Neural progenitor cell (in vitro differentiated cells): Measurements from ENCODE around the gene WFIKKN1. TPM values are rescaled to one million over a fixed set of nuclear protein-coding genes. Genes with fewer than 3 reads are reported as not detected.

Source experiments
- DNase-seq: peaks from one replicate; pipeline ENCODE4 v3.0.0-alpha.2; 2016; ENCODE audit warnings: low spot score
- H2AFZ ChIP-seq: fragments of 200-600 bp; sonication (generic); replicated peaks from 2 replicates; pipeline ENCODE4 v1.6.1; 2016; ENCODE audit warnings: antibody characterized with exemption
- H3F3A ChIP-seq: fragments of 200-600 bp; sonication (generic); 2 replicates; pipeline ENCODE4 v1.6.1; 2016; ENCODE audit warnings: antibody characterized with exemption, low read depth
- H3K27ac ChIP-seq: fragments of 200-600 bp; sonication (generic); 2 replicates; pipeline ENCODE4 v1.5.1; 2016; ENCODE audit warnings: mild to moderate bottlenecking
- H3K27me3 ChIP-seq: fragments of 200-600 bp; sonication (generic); 2 replicates; pipeline ENCODE4 v1.6.1; 2016; ENCODE audit warnings: mild to moderate bottlenecking, moderate library complexity
- H3K36me3 ChIP-seq: fragments of 200-600 bp; sonication (generic); 2 replicates; pipeline ENCODE4 v1.5.1; 2016
- H3K4me1 ChIP-seq: fragments of 200-600 bp; sonication (generic); 2 replicates; pipeline ENCODE4 v1.6.1; 2016; ENCODE audit warnings: mixed run types
- H3K4me2 ChIP-seq: fragments of 200-600 bp; sonication (generic); 2 replicates; pipeline ENCODE4 v1.6.1; 2016
- H3K4me3 ChIP-seq: fragments of 200-600 bp; sonication (generic); 2 replicates; pipeline ENCODE4 v1.5.1; 2016
- H3K79me2 ChIP-seq: fragments of 200-600 bp; sonication (generic); 2 replicates; pipeline ENCODE4 v1.6.1; 2016; ENCODE audit warnings: low read depth
- H3K9ac ChIP-seq: fragments of 200-600 bp; sonication (generic); 2 replicates; pipeline ENCODE4 v1.6.1; 2016
- H3K9me3 ChIP-seq: fragments of 200-600 bp; sonication (generic); 2 replicates; pipeline ENCODE4 v1.5.1; 2016; ENCODE audit warnings: low read depth
- H4K20me1 ChIP-seq: fragments of 200-600 bp; sonication (generic); 2 replicates; pipeline ENCODE4 v1.6.1; 2016; ENCODE audit warnings: low read depth
- H3K27ac Mint-ChIP-seq: 3 replicates; pipeline ENCODE4 v1.8.0; 2021; ENCODE audit warnings: mixed read lengths
- H3K27me3 Mint-ChIP-seq: 2 replicates; pipeline ENCODE4 v1.8.0; 2022; ENCODE audit warnings: low read depth, mild to moderate bottlenecking, inconsistent platforms, moderate library complexity, mixed read lengths; ENCODE audit not compliant: insufficient read depth
- H3K36me3 Mint-ChIP-seq: 3 replicates; pipeline ENCODE4 v1.8.0; 2021; ENCODE audit warnings: mixed read lengths
- H3K4me1 Mint-ChIP-seq: 3 replicates; pipeline ENCODE4 v1.8.0; 2021; ENCODE audit warnings: mixed read lengths
- H3K4me3 Mint-ChIP-seq: 3 replicates; pipeline ENCODE4 v1.8.0; 2021; ENCODE audit warnings: mild to moderate bottlenecking, moderate library complexity, mixed read lengths
- H3K9me3 Mint-ChIP-seq: 3 replicates; pipeline ENCODE4 v1.8.0; 2020; ENCODE audit warnings: mixed read lengths
- CTCF ChIP-seq: fragments of 200-600 bp; sonication (generic); IDR thresholded peaks from 2 replicates; pipeline ENCODE4 v1.5.1; 2017; ENCODE audit warnings: antibody characterized with exemption, mild to moderate bottlenecking
- EZH2 ChIP-seq: fragments of 200-600 bp; sonication (generic); IDR thresholded peaks from 2 replicates; pipeline ENCODE4 v1.6.1; 2017; ENCODE audit warnings: antibody characterized with exemption, mild to moderate bottlenecking, moderate library complexity
- EZH2phosphoT487 ChIP-seq: fragments of 200-600 bp; sonication (generic); IDR thresholded peaks from 2 replicates; pipeline ENCODE4 v1.6.1; 2017; ENCODE audit warnings: antibody characterized with exemption
- total RNA-seq: library from RNA; depleted of rRNA; stranded (reverse); fragments of >200 nt; gene quantifications from 2 replicates; pipeline ENCODE4 v1.2.3, GENCODE V29; 2015; ENCODE audit warnings: low replicate concordance

Gene WFIKKN1
- total RNA-seq, 1 donor from 2014 or later = 5.9 TPM

DNA sequence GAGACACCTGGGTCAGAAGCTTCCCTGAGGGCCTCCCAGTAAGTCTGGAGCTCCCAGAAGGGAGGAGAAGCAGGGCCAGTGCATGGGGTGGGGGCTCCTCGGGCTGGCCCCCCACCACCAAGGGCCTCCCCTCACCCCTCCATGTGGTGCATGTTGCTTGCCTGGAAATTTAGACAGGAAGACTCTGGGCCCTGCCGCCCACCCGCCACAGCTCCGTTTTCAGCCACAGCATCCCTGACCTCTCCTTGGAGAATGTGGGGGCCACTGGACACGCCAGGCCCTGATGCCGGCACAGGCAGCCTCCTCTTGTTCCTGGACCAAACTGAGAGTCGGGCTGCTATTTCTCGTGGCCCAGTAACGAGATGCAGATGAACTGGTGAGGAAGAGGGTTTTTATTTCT lies 8.1 kb downstream of the WFIKKN1 start:
- Histone ChIP-seq H2AFZ (no peak overlapping the region), H3K9me3 (no peaks in the 10 kb centered on the region), H3K4me3 (no peak overlapping the region), H3K79me2 (peaks cover 12% of the 10 kb centered on the region), H3K9ac (no peak overlapping the region), H3K4me2 (no peak overlapping the region), H3K36me3 (no peaks in the 10 kb centered on the region), H3F3A (peaks cover 35% of the 10 kb centered on the region), H4K20me1 (peaks cover 25% of the 10 kb centered on the region), H3K4me1 (peaks cover 17% of the 10 kb centered on the region), H3K27ac (no peak overlapping the region), H3K27me3 (peaks cover 29% of the 10 kb centered on the region)
- DNase-seq = no peak
- TF ChIP-seq EZH2phosphoT487 (no peak), EZH2 (no peak), CTCF (no peak)
- peak overlapping the region; percentile 87 for H3K27ac Mint-ChIP-seq
- H3K9me3 Mint-ChIP-seq = peaks cover 3% of the 10 kb centered on the region
- H3K27me3 Mint-ChIP-seq = peaks cover 13% of the 10 kb centered on the region
- H3K4me1 Mint-ChIP-seq = peaks cover 27% of the 10 kb centered on the region
- H3K36me3 Mint-ChIP-seq = peaks cover 3% of the 10 kb centered on the region
- H3K4me3 Mint-ChIP-seq = peak overlapping the region; percentile 70

- Histone ChIP-seq H3K4me3 (no peak overlapping the region), H4K20me1 (peaks cover 9% of the 10 kb centered on the region), H2AFZ (no peak overlapping the region), H3K4me1 (peaks cover 17% of the 10 kb centered on the region), H3F3A (peaks cover 35% of the 10 kb centered on the region), H3K27me3 (peaks cover 34% of the 10 kb centered on the region), H3K9me3 (no peaks in the 10 kb centered on the region), H3K9ac (no peak overlapping the region), H3K4me2 (no peak overlapping the region), H3K36me3 (no peaks in the 10 kb centered on the region), H3K27ac (no peak overlapping the region), H3K79me2 (peaks cover 3% of the 10 kb centered on the region)
- Mint-ChIP-seq H3K9me3 (peaks cover 3% of the 10 kb centered on the region), H3K36me3 (peaks cover 3% of the 10 kb centered on the region), H3K4me1 (peaks cover 30% of the 10 kb centered on the region), H3K27me3 (peaks cover 13% of the 10 kb centered on the region), H3K4me3 (peak overlapping the region; percentile 79), H3K27ac (no peak overlapping the region)
- TF ChIP-seq CTCF = no peak
- TF ChIP-seq EZH2phosphoT487 = no peak
- no peak for TF ChIP-seq EZH2
- no peak for DNase-seq
These were observed 9.8 kb downstream of the WFIKKN1 start for GRCh38 chr16:640614-641013.

DNA sequence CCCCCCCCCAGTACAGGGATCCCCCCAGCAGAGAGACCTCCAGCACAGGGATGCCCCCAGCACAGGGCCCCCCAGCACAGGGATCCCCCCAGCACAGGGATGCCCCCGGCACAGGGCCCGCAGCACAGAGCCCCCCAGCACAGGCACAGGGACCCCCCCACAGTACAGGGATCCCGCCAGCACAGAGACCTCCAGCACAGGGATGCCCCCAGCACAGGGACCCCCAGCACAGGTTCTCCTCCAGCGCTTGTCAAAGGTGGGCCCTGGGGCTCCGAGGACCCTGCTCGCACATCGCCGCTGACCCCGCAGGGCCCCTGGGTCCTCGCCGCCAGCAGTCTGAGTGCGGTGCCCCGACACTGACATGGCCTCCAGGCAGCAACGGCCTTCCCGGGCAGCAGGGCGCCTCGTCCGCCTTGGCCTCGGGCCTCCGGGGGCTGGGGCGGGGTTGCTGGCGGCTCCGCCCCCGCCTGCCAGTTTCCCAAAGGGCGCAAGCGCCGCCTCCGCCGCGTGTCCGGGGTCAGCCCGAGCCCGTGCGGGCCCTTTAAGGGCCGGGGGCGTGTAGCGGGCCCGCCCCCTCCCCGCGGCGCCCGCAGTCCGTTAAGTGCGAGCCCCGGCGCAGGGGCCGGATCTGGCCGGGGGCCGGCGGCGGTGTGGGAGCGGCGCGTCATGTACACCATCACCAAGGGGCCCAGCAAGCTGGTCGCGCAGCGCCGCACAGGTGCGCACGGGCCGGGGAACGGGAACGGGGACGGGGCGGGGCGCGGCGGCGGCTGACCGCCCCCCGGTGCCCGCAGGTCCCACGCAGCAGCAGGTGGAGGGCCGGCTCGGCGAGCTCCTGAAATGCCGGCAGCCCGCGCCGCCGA lies 10.8 kb downstream of the WFIKKN1 start, which contains the start of gene MCRIP2:
Gene MCRIP2 (plus strand): TSS at position 503 of the 863 bp plus-strand sequence. CDS start 164 bp downstream, at position 667.
- H3K4me3 ChIP-seq = peak within 1 kb of the TSS; percentile 74
- H3F3A ChIP-seq = peaks cover 32% of the 10 kb centered on the region
- H3K27ac ChIP-seq = no peak within 1 kb of the TSS
- Mint-ChIP-seq H3K36me3 (peaks cover 2% of the 10 kb centered on the region), H3K27ac (no peak within 1 kb of the TSS), H3K9me3 (peaks cover 2% of the 10 kb centered on the region), H3K4me1 (peaks cover 28% of the 10 kb centered on the region), H3K27me3 (peaks cover 10% of the 10 kb centered on the region), H3K4me3 (peak within 1 kb of the TSS; percentile 79)
- TF ChIP-seq CTCF (no peak), EZH2 (peak; percentile 53)
- DNase-seq = peak; percentile 90
- peaks cover 34% of the 10 kb centered on the region for H3K27me3 ChIP-seq
- H3K4me2 ChIP-seq = peak within 1 kb of the TSS; percentile 95
- peak within 1 kb of the TSS; percentile 85 for H2AFZ ChIP-seq
- peaks cover 8% of the 10 kb centered on the region for H4K20me1 ChIP-seq
- H3K4me1 ChIP-seq = peaks cover 17% of the 10 kb centered on the region
- no peaks in the 10 kb centered on the region for H3K36me3 ChIP-seq
- H3K79me2 ChIP-seq = no peaks in the 10 kb centered on the region
- no peaks in the 10 kb centered on the region for H3K9me3 ChIP-seq
- H3K9ac ChIP-seq = no peak within 1 kb of the TSS
